ENCODE data around the gene FADS3.
"Not testable (repeated sequence)": the region's sequence is repeated elsewhere in the genome, so short reads cannot be mapped to it uniquely, and the experiment has no call there.

Gene FADS3

DNA sequence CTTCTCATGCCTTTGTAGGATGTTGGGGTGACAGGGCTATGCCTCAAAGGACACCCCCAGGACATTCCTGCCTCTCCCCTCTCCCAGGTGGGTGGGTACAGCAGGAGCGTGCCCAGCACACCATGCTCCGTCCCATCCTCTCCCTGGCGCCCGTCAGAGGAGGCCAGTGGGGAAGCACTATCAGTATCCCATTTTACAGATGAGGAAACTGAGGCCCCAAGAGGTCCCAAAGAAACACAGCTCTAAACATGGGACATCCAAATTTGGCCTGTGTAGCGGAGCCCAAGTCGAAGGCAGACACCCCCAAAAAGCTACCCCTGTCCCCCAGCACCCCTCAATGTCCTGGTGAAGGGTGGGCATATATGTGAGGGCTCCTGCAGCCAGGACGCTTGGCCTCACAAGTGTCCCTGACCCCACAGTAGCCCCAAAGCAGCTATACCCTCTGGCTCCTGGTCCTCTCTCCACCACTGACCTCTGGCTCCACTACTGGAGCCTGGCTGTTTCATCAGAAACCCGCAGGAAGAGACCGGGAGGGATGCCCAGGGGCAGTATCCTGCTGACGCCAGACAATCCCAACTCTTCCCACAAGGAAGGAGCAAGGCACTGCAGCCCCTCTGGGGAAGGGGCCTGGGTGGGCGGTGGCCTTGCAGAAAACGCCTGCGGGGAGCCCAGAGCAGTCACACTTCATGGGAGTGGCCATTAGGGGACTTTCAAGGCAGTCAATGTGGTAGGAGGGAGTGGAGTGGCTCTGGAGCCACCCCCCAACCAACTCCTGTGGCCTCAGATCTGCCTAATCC, 5.4 kb downstream of the FADS3 start:
- no peak overlapping the region for H3K27ac Mint-ChIP-seq
- H3K4me1 Mint-ChIP-seq: peaks cover 3% of the 10 kb centered on the region
- no peak overlapping the region for H3K4me3 Mint-ChIP-seq

DNA sequence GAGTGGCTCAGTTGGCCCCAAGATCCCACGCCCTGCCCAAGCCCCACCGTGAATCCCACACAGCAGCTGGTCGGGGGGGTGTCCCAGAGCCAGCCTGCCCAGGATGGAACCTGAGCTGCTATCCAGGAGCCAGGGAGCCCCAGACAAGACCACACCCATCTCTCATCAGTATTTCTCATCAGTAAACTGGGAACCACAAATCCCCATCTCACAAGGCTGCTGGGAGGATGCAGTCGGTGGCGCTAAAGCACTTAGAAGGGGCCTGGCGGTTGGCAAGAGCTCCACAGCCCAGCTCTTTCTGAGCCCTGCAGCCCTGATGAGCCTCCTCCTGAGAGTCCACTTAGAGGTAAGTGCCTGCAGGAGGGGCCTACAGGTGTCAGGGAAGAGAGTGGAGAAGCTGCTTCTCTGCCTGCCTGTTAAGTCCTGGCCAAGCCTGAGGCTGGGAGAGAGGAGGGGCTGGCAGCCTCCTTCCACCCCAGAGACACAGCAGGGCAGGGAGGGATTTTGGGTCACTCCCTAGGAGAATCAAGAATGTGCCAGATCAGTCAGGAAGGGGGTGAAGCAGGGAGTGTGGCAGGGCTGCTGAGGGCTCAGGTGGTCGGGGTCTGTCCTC, 6.1 kb downstream of the FADS3 start:
- DNase-seq: no peak
- Mint-ChIP-seq H3K36me3 (ENCODE audit: low read depth) (no peaks in the 10 kb centered on the region), H3K27ac (no peak overlapping the region), H3K4me1 (peaks cover 3% of the 10 kb centered on the region), H3K4me3 (no peak overlapping the region), H3K27me3 (ENCODE audit: low read depth, poor library complexity) (peaks cover 14% of the 10 kb centered on the region), H3K9me3 (peaks cover 4% of the 10 kb centered on the region)
- TF ChIP-seq, protein P1, sequence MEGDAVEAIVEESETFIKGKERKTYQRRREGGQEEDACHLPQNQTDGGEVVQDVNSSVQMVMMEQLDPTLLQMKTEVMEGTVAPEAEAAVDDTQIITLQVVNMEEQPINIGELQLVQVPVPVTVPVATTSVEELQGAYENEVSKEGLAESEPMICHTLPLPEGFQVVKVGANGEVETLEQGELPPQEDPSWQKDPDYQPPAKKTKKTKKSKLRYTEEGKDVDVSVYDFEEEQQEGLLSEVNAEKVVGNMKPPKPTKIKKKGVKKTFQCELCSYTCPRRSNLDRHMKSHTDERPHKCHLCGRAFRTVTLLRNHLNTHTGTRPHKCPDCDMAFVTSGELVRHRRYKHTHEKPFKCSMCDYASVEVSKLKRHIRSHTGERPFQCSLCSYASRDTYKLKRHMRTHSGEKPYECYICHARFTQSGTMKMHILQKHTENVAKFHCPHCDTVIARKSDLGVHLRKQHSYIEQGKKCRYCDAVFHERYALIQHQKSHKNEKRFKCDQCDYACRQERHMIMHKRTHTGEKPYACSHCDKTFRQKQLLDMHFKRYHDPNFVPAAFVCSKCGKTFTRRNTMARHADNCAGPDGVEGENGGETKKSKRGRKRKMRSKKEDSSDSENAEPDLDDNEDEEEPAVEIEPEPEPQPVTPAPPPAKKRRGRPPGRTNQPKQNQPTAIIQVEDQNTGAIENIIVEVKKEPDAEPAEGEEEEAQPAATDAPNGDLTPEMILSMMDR (IDR thresholded peaks at IDR 0.05): no peak

More for the DNA sequence above, 5.4 kb downstream of the FADS3 start:
- Mint-ChIP-seq H3K27me3 (ENCODE audit: low read depth, poor library complexity) (peaks cover 14% of the 10 kb centered on the region), H3K9me3 (peaks cover 4% of the 10 kb centered on the region), H3K36me3 (ENCODE audit: low read depth) (no peaks in the 10 kb centered on the region)
- TF ChIP-seq, protein P1 (IDR thresholded peaks at IDR 0.05): no peak
- no peak for DNase-seq

DNA sequence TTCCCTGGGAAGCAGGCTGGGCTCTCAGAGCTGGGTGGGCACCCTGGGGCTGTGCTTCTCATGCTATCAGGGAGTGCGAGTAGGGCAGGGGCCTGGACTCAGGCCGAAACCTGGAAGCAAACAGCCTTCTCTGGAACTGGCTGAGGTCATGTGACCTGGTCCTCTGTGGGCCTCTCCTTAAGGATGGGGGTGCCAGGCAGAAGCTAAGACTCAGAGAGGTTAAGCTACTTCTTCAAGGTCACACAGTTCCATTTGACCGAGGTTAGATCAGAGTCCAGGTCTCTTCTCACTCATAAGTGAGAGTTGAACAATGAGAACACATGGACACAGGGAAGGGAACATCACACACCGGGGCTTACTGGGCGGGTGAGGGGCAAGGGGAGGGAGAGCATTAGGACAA, 7.4 kb downstream of the FADS3 start:
- H3K27ac Mint-ChIP-seq: peak overlapping the region; percentile 39
- H3K36me3 Mint-ChIP-seq (ENCODE audit: low read depth): no peaks in the 10 kb centered on the region
- peaks cover 10% of the 10 kb centered on the region for H3K4me1 Mint-ChIP-seq
- peaks cover 6% of the 10 kb centered on the region for H3K27me3 Mint-ChIP-seq (ENCODE audit: low read depth, poor library complexity)
- H3K9me3 Mint-ChIP-seq: peaks cover 4% of the 10 kb centered on the region
- H3K4me3 Mint-ChIP-seq: no peak overlapping the region
- TF ChIP-seq, protein P1 (IDR thresholded peaks at IDR 0.05): no peak
- no peak for DNase-seq

DNA sequence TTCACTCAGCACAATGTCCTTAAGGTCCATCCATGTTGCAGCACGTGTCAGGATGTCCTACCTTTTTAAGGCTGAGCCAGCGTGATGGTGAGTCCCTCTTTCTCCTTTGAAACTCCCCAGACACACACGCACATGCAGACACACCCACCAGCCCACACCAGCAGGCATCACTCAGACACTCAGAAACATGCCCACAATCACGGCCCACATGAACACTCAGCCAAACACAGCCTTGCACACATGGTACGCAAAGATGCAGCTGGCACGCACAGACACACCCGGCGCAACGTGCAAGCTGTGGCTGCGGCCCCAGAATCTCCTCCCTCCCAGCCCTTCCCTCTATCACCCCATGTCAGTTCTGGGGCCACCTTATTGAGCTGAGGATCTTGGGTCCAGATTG, 8.0 kb downstream of the FADS3 start:
- Mint-ChIP-seq H3K4me1 (peaks cover 10% of the 10 kb centered on the region), H3K4me3 (no peak overlapping the region), H3K27me3 (ENCODE audit: low read depth, poor library complexity) (peaks cover 6% of the 10 kb centered on the region), H3K9me3 (peaks cover 4% of the 10 kb centered on the region), H3K27ac (no peak overlapping the region), H3K36me3 (ENCODE audit: low read depth) (no peaks in the 10 kb centered on the region)
- TF ChIP-seq, protein P1 (IDR thresholded peaks at IDR 0.05): no peak
- no peak for DNase-seq

DNA sequence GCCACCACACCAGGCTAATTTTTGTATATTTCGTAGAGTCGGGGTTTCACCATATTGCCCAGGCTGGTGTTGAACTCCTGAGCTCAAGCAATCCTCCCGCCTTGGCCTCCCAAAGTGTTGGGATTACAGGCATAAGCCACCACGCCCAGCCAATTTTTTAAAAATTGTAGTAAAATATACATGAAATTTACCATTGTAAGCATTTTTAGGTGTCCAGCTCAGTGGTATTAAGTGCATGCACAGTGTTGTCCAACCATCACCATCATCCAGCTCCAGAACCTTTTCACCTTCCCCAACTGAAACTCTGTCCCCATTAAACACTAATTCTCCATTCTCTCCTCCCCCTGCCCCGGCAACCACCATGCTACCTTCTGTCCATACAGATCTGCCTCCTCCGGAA, 8.5 kb downstream of the FADS3 start:
- Mint-ChIP-seq H3K27me3 (ENCODE audit: low read depth, poor library complexity) (peaks cover 6% of the 10 kb centered on the region), H3K4me3 (no peak overlapping the region), H3K9me3 (peaks cover 4% of the 10 kb centered on the region), H3K4me1 (peaks cover 10% of the 10 kb centered on the region), H3K36me3 (ENCODE audit: low read depth) (no peaks in the 10 kb centered on the region), H3K27ac (no peak overlapping the region)
- TF ChIP-seq, protein P1 (IDR thresholded peaks at IDR 0.05): no peak
- no peak for DNase-seq

DNA sequence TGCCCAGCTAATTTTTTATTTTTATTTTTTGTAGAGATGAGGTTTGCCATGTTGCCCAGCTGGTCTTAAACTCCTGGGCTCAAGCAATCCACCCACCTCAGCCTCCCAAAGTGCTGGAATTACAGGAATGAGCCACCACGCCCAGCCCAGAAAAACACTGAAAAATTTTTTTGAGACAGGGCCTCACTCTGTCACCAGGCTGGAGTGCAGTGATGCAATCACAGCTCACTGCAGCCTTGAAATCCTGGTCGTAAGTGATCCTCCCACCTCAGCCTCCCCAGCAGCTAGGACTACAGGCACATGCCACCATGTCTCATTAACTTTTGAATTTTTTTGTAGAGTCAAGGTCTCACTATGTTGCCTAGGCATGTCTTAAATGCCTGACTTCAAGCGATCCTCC, 9.1 kb downstream of the FADS3 start:
- H3K27ac Mint-ChIP-seq; DNase-seq; H3K9me3 Mint-ChIP-seq; H3K36me3 Mint-ChIP-seq (ENCODE audit: low read depth); H3K27me3 Mint-ChIP-seq (ENCODE audit: low read depth, poor library complexity); H3K4me3 Mint-ChIP-seq; H3K4me1 Mint-ChIP-seq: not testable (repeated sequence)

Data from nephron progenitor cell (in vitro differentiated cells).